Suprapubic skin (tissue), 4 donors: ENCODE results near the gene INHBC. TPM values are rescaled to one million over a fixed set of nuclear protein-coding genes. Genes with fewer than 3 reads are reported as not detected.

Source experiments
- DNase-seq, 2 donors: peaks; one replicate each; pipeline ENCODE4 v3.0.0-alpha.2; 2019; ENCODE audit warnings: low spot score in 2 of 2
- H3K27ac ChIP-seq: fragments of 200-600 bp; sonication (generic); one replicate; pipeline ENCODE4 v1.5.1; 2019
- H3K27me3 ChIP-seq: fragments of 200-600 bp; sonication (generic); one replicate; pipeline ENCODE4 v1.5.1; 2019
- H3K36me3 ChIP-seq: fragments of 200-600 bp; sonication (generic); one replicate; pipeline ENCODE4 v1.5.1; 2019
- H3K4me1 ChIP-seq: fragments of 200-600 bp; sonication (generic); one replicate; pipeline ENCODE4 v1.5.1; 2019
- H3K4me3 ChIP-seq: fragments of 200-600 bp; sonication (generic); one replicate; pipeline ENCODE4 v1.5.1; 2019; ENCODE audit warnings: mild to moderate bottlenecking
- H3K9me3 ChIP-seq: fragments of 200-600 bp; sonication (generic); one replicate; pipeline ENCODE4 v1.5.1; 2019
- EP300 ChIP-seq: sonication (generic); formaldehyde crosslinking; IDR thresholded peaks from one replicate; pipeline ENCODE4 v1.6.1; 2017; ENCODE audit warnings: antibody characterized with exemption
- POLR2A ChIP-seq, 2 donors: fragments of 450-650 bp; IDR thresholded peaks; one replicate each; pipeline ENCODE4 v1.6.1; 2017; ENCODE audit warnings: antibody characterized with exemption in 2 of 2, mild to moderate bottlenecking in 2 of 2, moderate library complexity in 2 of 2
- POLR2AphosphoS5 ChIP-seq, 3 donors: sonication (generic); formaldehyde crosslinking; IDR thresholded peaks; one replicate each; pipeline ENCODE4 v1.6.1; 2017; ENCODE audit warnings: antibody characterized with exemption in 3 of 3
- WGBS: methylation state at CpG from one replicate; pipeline ENCODE4 v1.1.5; 2018; 5-methylcytosine and 5-hydroxymethylcytosine counted together
- total RNA-seq, 4 donors: library from RNA; depleted of rRNA; stranded (reverse); fragments of >200 nt; gene quantifications; one replicate each; pipeline ENCODE4 v1.1.0, GENCODE V29; 2016
- TF ChIP-seq, protein P1 (sequence below), 2 donors: fragments of 200-600 bp in 1 of 2; fragments of 450-650 bp in 1 of 2; sonication (generic) in 1 of 2; IDR thresholded peaks; one replicate each; pipeline ENCODE4 v1.5.1; 2016 to 2019; ENCODE audit warnings: antibody characterized with exemption in 2 of 2, mild to moderate bottlenecking in 1 of 2, moderate library complexity in 1 of 2

Gene INHBC
- total RNA-seq, 4 donors from 2014 or later, result not detected

DNA sequence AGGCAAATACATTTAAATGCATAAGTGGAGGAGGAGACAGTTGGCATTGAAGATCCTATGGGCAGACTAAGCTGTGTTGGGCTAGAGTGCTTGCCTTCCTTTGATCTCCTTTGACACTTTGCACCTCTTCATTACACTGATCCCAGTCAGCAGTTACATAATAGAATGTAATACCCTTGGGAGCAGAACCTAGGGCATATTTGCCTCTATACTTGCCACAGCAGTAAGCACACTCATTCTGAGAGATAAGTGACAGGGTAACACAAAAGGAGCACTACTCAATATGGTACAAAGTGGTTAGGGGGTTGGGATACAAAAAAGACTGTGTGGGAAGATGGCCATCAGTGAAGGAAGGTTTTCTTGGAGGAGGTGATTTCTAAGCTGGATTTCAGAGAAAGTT is 62.2 kb downstream of the INHBC start:
- Histone ChIP-seq H3K4me3 (no peak overlapping the region), H3K4me1 (no peaks in the 10 kb centered on the region), H3K27me3 (no peaks in the 10 kb centered on the region), H3K36me3 (peaks cover 73% of the 10 kb centered on the region), H3K9me3 (no peaks in the 10 kb centered on the region), H3K27ac (no peak overlapping the region)
- no peak for DNase-seq
- TF ChIP-seq POLR2A (IDR thresholded peaks at IDR 0.05), result no peak
- TF ChIP-seq POLR2AphosphoS5 (IDR thresholded peaks at IDR 0.05), result no peak
- TF ChIP-seq, protein P1, sequence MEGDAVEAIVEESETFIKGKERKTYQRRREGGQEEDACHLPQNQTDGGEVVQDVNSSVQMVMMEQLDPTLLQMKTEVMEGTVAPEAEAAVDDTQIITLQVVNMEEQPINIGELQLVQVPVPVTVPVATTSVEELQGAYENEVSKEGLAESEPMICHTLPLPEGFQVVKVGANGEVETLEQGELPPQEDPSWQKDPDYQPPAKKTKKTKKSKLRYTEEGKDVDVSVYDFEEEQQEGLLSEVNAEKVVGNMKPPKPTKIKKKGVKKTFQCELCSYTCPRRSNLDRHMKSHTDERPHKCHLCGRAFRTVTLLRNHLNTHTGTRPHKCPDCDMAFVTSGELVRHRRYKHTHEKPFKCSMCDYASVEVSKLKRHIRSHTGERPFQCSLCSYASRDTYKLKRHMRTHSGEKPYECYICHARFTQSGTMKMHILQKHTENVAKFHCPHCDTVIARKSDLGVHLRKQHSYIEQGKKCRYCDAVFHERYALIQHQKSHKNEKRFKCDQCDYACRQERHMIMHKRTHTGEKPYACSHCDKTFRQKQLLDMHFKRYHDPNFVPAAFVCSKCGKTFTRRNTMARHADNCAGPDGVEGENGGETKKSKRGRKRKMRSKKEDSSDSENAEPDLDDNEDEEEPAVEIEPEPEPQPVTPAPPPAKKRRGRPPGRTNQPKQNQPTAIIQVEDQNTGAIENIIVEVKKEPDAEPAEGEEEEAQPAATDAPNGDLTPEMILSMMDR (IDR thresholded peaks at IDR 0.05), result no peak
- TF ChIP-seq EP300, result no peak

DNA sequence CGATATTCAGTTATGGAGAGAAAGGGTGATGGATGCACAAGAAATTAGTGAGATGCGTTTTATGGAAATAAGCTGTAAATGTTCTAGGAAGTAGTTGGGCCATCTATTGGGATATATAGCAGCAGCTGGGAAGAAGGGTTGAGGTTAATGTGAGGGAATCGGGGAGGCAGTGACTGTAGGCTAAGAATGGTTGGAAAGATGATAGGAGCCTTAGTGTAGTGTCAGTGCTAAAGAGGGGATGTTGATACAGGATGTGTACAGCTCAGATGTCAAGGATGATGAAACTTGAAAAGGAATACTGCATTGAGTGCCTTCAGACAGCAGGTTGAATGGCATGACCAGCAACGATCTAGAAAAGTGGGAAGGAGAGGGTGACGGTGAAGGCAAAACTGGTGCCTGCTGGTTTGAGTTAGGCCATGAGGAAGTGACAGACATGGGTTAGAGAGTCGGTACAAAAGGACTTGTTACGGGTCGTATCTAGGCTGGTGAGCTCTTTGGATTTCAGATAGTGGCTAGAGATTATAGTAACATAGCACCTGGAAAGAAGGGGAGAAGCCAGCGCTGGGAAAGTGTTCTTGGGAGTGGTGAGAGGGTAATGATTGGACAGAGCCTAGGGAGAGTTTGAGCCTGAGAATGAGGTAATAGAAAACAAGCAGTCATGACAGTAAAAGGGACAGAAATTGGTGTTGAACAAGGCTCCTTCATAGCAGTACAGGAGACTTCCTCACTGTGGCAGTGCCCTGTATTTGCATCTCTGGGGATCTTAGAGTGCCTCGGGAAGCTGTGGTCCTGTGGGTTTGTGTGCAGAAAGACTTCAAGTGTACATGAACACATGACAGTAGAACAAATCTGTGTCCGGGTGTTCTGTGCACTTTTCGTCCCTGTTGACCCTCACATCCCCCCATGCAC is 62.9 kb downstream of the INHBC start:
- H3K9me3 ChIP-seq, result no peaks in the 10 kb centered on the region
- WGBS, result 88% methylated on average over 12 of the region's 12 CpGs
- no peaks in the 10 kb centered on the region for H3K27me3 ChIP-seq
- H3K27ac ChIP-seq, result no peak overlapping the region
- H3K36me3 ChIP-seq, result peaks cover 72% of the 10 kb centered on the region
- H3K4me3 ChIP-seq, result no peak overlapping the region
- no peak for DNase-seq
- no peaks in the 10 kb centered on the region for H3K4me1 ChIP-seq
- no peak for TF ChIP-seq POLR2AphosphoS5 (IDR thresholded peaks at IDR 0.05)
- TF ChIP-seq, protein P1 (IDR thresholded peaks at IDR 0.05), result no peak

DNA sequence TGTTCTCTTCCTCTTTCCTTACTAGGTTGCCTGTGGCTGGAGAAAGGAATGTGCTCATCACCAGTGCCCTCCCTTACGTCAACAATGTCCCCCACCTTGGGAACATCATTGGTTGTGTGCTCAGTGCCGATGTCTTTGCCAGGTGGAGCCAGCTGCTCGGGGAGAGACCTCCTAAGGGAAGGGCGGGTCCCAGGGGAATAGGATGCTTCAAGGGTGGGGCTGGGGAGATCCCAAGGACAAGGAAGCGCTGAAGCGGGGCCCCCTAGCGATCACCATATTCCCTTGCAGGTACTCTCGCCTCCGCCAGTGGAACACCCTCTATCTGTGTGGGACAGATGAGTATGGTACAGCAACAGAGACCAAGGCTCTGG is 63.5 kb downstream of the INHBC start:
- DNase-seq, result no peak
- WGBS, result 79% methylated on average over 9 of the region's 9 CpGs
- Histone ChIP-seq H3K4me3 (no peak overlapping the region), H3K36me3 (peaks cover 74% of the 10 kb centered on the region), H3K9me3 (no peaks in the 10 kb centered on the region), H3K27me3 (no peaks in the 10 kb centered on the region), H3K27ac (no peak overlapping the region), H3K4me1 (no peaks in the 10 kb centered on the region)
- TF ChIP-seq POLR2AphosphoS5 (IDR thresholded peaks at IDR 0.05), result no peak
- TF ChIP-seq, protein P1 (IDR thresholded peaks at IDR 0.05), result no peak
- TF ChIP-seq POLR2A (IDR thresholded peaks at IDR 0.05), result no peak
- no peak for TF ChIP-seq EP300

DNA sequence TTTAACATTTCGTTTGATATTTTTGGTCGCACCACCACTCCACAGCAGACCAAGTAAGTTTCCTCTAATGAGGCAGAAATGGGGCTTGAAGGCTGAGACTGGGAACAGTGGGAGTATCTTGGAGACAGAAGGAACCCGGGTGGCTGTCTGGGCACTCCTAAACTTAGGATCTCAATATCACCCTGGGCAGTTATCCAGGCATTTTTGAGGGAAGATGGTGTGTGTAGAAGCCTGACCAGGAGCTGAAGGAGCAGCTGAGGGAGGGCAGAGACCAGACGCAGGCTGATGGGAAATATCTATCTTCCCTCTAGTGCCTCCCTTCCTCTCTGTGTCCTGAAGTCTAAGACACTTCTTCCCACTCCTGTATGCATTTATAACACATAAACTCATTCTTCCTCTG is 64.0 kb downstream of the INHBC start:
- Histone ChIP-seq H3K27me3 (no peaks in the 10 kb centered on the region), H3K36me3 (peaks cover 78% of the 10 kb centered on the region), H3K4me3 (no peak overlapping the region), H3K4me1 (no peaks in the 10 kb centered on the region), H3K27ac (no peak overlapping the region), H3K9me3 (no peaks in the 10 kb centered on the region)
- TF ChIP-seq EP300 (no peak), POLR2A (IDR thresholded peaks at IDR 0.05) (no peak), POLR2AphosphoS5 (IDR thresholded peaks at IDR 0.05) (no peak)
- TF ChIP-seq, protein P1 (IDR thresholded peaks at IDR 0.05), result no peak
- DNase-seq, result no peak
- WGBS, result 93% methylated on average over 4 of the region's 4 CpGs

DNA sequence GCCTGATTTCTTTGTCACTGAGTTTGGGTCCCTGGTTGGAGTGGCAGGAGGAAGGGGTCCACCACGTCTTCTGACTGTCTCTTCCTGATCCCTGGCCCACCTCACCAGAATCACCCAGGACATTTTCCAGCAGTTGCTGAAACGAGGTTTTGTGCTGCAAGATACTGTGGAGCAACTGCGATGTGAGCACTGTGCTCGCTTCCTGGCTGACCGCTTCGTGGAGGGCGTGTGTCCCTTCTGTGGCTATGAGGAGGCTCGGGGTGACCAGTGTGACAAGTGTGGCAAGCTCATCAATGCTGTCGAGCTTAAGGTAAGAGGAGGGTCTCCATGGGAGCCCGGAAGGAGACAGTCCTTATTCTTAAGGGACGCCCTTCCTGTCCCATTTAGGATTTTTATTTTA is 65.6 kb downstream of the INHBC start:
- Histone ChIP-seq H3K36me3 (peaks cover 90% of the 10 kb centered on the region), H3K27ac (no peak overlapping the region), H3K4me1 (no peaks in the 10 kb centered on the region), H3K9me3 (no peaks in the 10 kb centered on the region), H3K27me3 (no peaks in the 10 kb centered on the region), H3K4me3 (no peak overlapping the region)
- DNase-seq, result no peak
- TF ChIP-seq, protein P1 (IDR thresholded peaks at IDR 0.05), result no peak
- TF ChIP-seq EP300, result no peak
- no peak for TF ChIP-seq POLR2AphosphoS5 (IDR thresholded peaks at IDR 0.05)
- no peak for TF ChIP-seq POLR2A (IDR thresholded peaks at IDR 0.05)
- 92% methylated on average over 11 of the region's 11 CpGs for WGBS

Other genes with a start within 250 kb of the INHBC start
- gene NXPH4, start 218.0 kb upstream of the INHBC start, total RNA-seq, result 10 to 100 TPM in 3 of 4 donors, 1 to 10 TPM in 1; 7.1 to 26.0 (median 18.3) TPM
- 10 to 100 TPM; 53.5 to 87.2 (median 70.3) TPM for gene SHMT2, start 205.1 kb upstream of the INHBC start, total RNA-seq
- gene STAC3, start 183.6 kb upstream of the INHBC start, total RNA-seq, result 1 to 10 TPM; 1.7 to 3.0 (median 2.1) TPM
- 10 to 100 TPM; 43.4 to 97.6 (median 65.1) TPM for gene R3HDM2, start 3.7 kb upstream of the INHBC start, total RNA-seq
- gene INHBE, start 20.5 kb downstream of the INHBC start, total RNA-seq, result under 1 TPM in 1 of 4 donors, not detected in 3; 0.56 TPM
- 1 to 10 TPM in 2 of 4 donors, under 1 TPM in 1, not detected in 1; 0.51 to 2.9 (median 2.0) TPM for gene GLI1, start 25.0 kb downstream of the INHBC start, total RNA-seq
- 1 to 10 TPM; 5.4 to 7.4 (median 5.9) TPM for gene ARHGAP9, start 45.1 kb downstream of the INHBC start, total RNA-seq
- 100 to 1,000 TPM in 1 of 4 donors, 10 to 100 TPM in 3; 55.7 to 203 (median 79.7) TPM for gene MARS1, start 53.3 kb downstream of the INHBC start, total RNA-seq
- 10 to 100 TPM in 3 of 4 donors, 1 to 10 TPM in 1; 8.1 to 33.6 (median 14.4) TPM for gene DDIT3, start 85.7 kb downstream of the INHBC start, total RNA-seq
- 10 to 100 TPM; 24.4 to 92.9 (median 36.8) TPM for gene MBD6, start 88.0 kb downstream of the INHBC start, total RNA-seq
- gene DCTN2, start 112.4 kb downstream of the INHBC start, total RNA-seq, result 100 to 1,000 TPM; 152 to 242 (median 185) TPM
- gene KIF5A, start 115.3 kb downstream of the INHBC start, total RNA-seq, result under 1 TPM in 2 of 4 donors, not detected in 2; 0.08 to 0.23 TPM
- 10 to 100 TPM; 36.9 to 68.9 (median 51.5) TPM for gene PIP4K2C, start 156.4 kb downstream of the INHBC start, total RNA-seq
- gene DTX3, start 170.0 kb downstream of the INHBC start, total RNA-seq, result 10 to 100 TPM; 10.4 to 19.0 (median 12.1) TPM
- 10 to 100 TPM in 1 of 4 donors, 1 to 10 TPM in 3; 4.0 to 13.3 (median 7.9) TPM for gene ARHGEF25, start 176.7 kb downstream of the INHBC start, total RNA-seq
- gene B4GALNT1, start 198.4 kb downstream of the INHBC start, total RNA-seq, result under 1 TPM in 3 of 4 donors, not detected in 1; 0.38 to 0.48 (median 0.42) TPM